ENCODE data around the gene C17orf107.

- TF ChIP-seq ZFY (CRISPR knock-in tag; IDR thresholded peaks at IDR 0.05) (peak; percentile 44; the same call in 1 of the 2 replicates), HMGXB4 (CRISPR knock-in tag; IDR thresholded peaks at IDR 0.05; ENCODE audit: borderline replicate concordance in 1 of 2, low read depth in 1 of 2) (no peak), ZNF362 (CRISPR knock-in tag; IDR thresholded peaks at IDR 0.05; ENCODE audit: borderline replicate concordance) (no peak), MAZ (IDR thresholded peaks at IDR 0.05; ENCODE audit: borderline replicate concordance, low read depth, low read length) (no peak), MAZ (CRISPR knock-in tag; IDR thresholded peaks at IDR 0.05; ENCODE audit: low read depth) (no peak), HNRNPL (IDR thresholded peaks at IDR 0.05; ENCODE audit: low read depth, low read length) (0 out of 2 replicates have a peak, but pooled peaks have one; percentile 17), TAF15 (IDR thresholded peaks at IDR 0.05; ENCODE audit: low read depth, low read length, poor library complexity, severe bottlenecking) (no peak), PATZ1 (CRISPR knock-in tag; IDR thresholded peaks at IDR 0.05) (peak; percentile 40), CTCF (CRISPR knock-in tag; IDR thresholded peaks at IDR 0.05) (0 out of 2 replicates have a peak, but pooled peaks have one; percentile 5), ZBED4 (CRISPR knock-in tag; IDR thresholded peaks at IDR 0.05; ENCODE audit: borderline replicate concordance) (no peak), PRDM10 (CRISPR knock-in tag; IDR thresholded peaks at IDR 0.05; ENCODE audit: low read depth) (no peak), REST (IDR thresholded peaks at IDR 0.05; ENCODE audit: borderline replicate concordance in 1 of 2, low read depth in 1 of 2, low read length in 2 of 2) (no peak)
Measured at GRCh38 chr17:4945176-4945943, 46.0 kb downstream of the C17orf107 start.

All from HepG2 (cell line).